ENCODE results near the gene PRR15L.

DNA sequence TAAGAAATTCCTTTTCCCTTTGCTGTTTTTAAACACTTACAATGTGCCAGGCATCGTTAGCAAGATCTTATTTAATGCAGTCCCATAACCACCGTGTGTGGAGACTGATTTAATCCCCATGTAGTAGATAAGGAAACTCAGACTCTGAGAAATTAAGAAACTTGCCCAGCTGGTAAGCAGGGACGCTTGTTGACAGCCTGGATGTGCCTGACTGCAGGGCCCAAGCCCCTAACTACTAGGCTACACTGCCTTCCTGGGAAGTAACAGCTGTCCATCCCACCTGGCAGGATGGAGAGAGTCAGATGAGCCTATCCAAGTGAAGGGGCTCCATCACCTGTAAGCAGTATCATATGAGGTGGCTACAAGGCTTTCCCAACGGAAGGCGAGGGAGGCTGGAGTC, 36.3 kb upstream of the PRR15L start:
- TF ChIP-seq CTCF (optimal IDR thresholded peaks at IDR 0.05 in 1 of 3, IDR thresholded peaks at IDR 0.05 in 1 of 3, conservative IDR thresholded peaks at IDR 0.05 in 1 of 3; ENCODE audit: extremely low read depth in 1 of 3, insufficient read depth in 2 of 3, low read length in 3 of 3), result no peak
- no peak for TF ChIP-seq EZH2 (IDR thresholded peaks at IDR 0.05; ENCODE audit: low read length)
